Measurements from ENCODE around the gene MAFG.
"Not testable (repeated sequence)": the region's sequence is repeated elsewhere in the genome, so short reads cannot be mapped to it uniquely, and the experiment has no call there.

Gene MAFG

DNA sequence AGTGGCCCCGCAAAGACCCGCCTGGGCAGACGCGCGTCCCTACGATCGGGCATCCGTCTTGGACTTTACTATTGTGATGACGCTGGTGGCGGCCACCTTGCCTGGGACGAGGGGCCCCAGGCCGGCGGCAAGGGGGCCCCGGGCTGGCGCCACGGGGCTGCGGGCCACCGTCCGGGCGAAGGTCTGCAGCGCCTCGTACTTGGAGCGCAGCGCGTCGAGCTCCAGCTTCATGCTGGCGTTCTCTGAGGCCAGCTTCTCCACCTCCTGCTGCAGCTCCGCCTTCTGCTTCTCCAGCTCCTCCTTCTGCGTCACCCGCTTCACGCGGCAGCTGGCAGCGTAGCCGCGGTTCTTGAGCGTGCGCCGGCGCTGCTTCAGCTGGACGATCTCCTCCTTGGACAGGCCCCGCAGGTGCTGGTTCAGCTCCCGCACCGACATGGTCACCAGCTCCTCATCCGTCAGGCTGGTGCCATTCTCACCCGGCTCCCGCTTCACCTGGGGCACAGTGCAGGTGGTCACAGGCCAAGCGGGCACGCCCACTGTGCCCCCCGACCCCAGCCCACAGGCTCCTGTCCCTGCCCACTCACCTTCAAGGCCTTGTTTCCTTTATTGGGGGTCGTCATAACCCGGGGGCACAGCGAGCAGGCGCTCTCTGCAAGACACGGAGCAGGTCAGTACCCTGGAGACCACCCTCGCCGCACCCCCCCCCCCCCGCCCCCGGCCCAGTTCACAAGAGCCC lies 4.8 kb downstream of the MAFG start:
- DNase-seq = no peak

DNA sequence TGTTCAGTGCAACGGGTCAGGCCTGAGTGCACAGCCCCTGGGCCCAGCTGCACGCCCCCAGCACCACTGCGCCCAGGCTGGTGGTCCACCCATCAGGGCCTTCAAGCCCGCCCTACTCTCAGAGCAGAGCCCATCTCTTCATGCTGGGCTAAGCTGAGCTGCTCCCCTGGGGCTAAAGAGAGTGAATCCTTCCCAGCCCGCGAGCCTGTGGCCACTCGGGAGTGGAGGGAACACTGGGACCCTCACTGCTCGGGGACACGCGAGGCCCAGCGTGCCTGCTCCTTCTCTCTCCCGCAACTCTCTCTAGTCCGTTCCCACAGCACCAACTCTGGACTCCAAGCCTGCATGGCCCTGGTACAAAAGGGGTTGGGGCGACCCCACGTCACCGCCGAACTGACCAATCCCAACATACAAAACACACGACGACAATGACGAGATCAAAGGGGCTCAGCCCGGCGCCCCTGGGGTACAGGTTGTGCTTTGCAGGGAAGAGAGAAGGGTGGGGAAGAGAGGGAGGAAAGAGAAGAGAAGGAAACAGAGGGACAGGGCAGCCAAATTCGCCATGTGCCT lies 5.5 kb downstream of the MAFG start:
- DNase-seq = no peak

DNA sequence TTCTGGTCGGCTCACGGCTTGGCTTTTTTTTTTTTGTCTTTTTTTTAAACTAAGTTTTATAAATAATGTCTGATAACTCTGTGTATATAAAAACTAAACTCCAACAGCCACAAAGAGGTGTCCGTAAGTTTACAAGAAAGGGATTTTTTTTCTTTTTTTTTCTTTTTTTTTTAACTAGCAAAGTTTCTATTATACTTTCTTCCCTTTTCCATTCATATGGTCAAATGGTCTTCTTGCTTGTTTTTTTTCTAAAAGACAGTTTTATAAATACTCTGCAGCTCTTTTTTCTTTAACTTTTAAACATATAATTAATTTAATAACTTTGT lies 6.0 kb downstream of the MAFG start:
- DNase-seq = no peak

DNA sequence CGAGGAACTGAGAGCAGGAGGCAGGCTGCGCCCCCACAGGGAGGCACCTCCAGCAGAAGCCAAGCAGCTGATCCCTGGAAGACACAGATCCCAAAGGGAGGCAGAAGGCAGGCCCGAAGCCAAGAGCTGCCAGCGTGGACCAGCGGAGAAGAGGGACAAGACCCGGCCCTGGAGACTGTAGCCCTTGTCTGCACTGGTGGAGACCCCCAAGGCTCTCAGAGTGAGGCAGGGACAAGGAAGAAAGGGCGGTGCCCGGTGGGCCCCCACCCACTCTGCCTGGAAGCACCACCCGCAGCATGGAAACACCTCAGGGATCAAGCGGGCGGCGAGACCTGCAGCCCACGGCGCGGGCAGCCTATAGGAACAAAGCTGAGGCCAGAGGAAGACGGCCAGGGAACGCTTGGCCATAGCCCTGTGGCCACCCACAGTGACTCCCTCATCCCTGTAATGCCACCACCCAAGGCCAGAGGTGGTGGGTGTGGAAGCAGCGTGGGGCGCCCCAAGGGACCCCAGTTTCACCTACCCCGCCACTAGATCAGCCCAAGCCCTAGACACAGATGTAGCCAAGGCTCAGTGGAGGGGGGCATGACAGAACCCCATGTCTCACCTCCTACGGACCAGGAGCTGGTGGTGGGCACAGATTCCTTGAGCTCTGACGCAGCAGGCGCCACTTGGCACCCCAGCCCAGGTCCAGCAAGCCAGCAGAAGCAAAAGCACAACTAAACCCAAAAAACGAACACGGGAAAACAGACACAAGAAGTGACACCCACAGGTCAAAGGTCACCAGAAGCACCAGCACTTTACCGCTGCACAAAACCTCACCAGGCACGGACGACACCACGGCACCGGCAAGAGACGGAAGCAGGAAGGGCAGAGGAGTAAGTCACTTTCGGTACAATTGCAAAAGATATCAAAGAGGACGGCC lies 6.7 kb downstream of the MAFG start:
- DNase-seq = no peak

- DNase-seq = no peak
Observed at GRCh38 chr17:81918832-81919545, 8.5 kb downstream of the MAFG start.

DNA sequence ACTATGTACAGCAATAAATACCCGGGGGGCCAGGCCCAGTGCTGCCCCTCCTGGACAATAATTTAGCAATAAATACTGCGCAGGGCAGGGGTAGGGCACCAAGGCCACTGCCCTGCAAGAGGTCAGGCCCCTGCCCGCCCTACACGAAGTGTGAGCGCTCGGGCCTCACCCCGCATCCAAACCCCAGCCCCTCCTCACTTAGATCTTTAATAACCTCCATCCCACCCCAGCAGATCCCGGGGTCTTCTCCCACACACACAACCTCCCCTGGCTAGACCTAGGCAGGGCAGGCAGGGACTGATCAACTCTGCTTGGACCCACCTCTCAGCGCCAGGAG lies 9.2 kb downstream of the MAFG start:
- DNase-seq = not testable (repeated sequence)

DNA sequence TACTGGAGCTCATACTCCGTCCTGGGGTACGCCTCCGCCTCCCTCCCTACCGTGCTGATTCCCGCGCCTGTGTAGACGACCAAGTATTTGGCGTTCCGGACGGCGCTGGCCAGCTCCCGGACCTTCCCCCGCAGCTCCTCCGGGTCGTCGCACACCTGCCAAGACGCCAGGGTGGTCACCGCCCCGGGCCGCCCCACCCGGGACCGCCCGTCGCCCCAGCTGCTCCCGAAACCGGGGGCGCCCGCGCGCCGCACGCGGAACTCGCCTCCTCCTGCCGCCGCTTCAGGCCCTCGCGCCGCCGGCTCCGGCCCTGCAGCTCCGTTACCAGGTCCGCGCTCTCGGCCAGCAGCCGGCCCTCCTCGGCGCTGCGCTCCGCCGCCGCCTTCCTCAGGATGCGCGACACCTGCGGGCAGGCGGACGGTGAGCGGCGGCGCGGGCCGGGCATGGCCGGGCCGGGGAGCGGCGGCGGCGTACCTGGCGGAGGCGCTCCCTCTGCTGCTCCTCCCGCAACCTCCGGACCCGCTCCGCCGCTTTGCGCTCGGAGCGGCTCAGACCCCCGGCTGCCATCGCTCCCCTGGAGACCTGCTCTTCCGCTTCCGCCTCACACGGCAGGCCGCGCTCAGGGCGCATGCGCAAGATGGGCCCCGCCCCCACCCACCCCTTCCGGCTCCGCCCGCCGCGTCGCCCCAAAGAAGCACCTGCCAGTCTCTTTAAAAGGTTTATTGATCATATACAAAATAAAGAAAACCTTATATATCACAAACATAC lies 9.8 kb downstream of the MAFG start, which contains the start of gene SIRT7:
Gene SIRT7, minus strand, starts transcription at position 612 of the 768 bp plus-strand sequence. Its CDS starts 45 bp downstream, at position 567.
- peak; percentile 84 for DNase-seq

DNA sequence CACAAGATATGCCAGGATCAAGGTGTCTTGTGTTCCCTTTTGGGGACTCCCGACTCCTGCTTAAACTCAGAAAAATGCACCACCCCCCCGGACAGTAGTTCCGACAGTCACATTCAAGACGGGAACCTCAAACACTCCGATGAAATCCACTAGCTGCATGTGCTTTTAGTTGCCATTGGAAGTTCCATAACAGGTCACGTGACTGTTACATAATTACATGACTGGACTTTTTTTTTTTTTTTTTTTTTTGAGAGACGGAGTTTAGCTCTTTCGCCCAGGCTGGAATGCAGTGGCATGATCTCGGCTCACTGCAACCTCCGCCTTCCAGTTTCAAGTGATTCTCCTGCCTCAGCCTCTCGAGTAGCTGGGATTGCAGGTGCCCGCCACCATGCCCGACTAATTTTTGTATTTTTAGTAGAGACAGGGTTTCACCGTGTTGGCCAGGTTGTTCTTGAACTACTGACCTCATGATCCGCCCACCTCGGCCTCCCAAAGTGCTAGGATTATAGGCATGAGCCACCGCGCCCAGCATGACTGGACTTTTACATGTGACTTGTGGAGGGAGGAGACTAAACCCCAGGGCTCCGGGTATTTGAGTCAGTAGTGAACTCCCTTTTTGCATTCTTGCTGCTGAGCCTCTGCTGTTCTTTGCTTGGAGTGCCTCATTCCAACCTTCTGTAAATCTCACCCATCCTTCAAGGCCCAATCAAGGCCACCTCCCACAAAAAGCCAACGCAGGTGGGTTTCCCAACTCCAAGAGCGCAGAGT lies 11.1 kb downstream of the MAFG start:
- DNase-seq = no peak

- DNase-seq = no peak
Observed at GRCh38 chr17:81915331-81915730, 12.2 kb downstream of the MAFG start.

DNA sequence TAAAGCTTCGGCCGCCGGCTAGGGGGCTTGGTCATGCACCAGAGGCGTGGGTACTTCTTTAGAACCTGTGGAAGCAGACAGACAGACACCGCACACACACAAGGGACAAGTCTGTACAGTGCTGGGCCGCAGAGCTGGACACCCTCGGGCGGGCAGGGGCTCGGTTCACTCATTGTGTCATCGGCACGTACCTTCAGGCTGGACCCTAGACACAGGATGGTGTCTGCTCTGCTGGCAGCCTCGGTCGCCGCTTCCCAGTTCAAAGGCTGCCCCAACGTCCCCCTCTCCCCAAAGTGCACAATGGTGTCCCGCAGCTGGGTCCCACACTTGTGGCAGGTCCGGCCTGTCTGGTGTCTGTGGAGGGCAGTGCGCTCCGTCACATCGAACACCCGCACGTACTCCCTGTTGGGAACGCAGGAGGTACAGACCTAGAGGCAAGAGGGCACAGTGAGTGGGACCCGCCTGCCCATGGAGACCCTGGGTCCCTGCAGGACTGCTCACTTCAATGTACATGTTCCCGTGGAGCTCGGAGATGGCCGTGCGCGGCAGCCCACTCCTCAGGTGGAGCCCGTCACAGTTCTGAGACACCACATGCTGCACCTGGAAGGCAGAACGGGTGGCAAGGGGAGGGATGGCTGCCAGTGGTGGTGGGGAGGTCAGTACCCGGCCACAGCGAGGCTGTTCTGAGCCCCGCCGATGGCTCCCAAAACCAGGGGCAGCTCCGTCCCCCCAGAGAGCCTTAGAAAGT lies 13.3 kb downstream of the MAFG start:
- DNase-seq = no peak

GRCh38 chr17:81913394-81914102 lies 14.0 kb downstream of the MAFG start:
- no peak for DNase-seq

DNA sequence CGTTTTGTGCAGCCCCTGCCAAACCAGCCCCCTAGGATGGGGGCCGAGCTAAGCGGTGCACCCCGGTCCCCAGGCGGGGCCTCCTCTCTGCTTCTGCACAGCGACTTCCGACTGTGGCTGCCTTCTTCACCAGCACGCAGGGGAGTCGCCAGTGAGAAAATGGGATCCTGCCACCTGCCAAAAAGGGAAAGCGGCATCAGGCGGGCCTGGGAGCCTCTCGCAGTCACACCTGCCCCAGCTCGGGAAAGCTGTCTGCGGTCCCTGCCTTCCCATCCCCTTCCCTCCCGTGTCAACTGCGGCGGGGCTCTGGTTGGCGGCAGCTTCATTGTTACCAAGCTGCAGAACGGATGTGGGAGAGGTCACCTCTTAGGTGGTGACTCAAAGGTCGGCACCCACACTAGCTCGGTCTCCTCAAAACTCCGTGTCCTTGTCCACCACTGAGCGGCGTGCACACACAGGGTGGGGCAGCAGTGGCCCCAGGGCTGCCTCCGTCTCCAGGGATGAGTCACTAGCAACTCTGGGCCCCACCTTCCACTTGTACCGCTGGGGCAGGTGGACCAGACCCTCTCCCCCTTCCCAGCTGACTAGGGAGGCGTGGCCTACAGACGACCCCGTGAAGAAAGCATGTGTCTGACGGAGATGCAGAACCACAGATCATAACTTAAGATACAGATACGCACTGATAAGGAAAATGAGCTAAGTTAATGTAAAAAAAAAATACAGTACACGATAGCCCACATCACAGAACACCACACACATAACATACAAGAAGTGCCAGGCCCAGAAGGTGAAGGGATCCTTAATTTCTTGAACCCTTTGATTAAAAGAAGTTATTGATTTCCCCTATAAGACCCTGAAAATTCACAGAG lies 14.9 kb downstream of the MAFG start:
- no peak for DNase-seq

DNA sequence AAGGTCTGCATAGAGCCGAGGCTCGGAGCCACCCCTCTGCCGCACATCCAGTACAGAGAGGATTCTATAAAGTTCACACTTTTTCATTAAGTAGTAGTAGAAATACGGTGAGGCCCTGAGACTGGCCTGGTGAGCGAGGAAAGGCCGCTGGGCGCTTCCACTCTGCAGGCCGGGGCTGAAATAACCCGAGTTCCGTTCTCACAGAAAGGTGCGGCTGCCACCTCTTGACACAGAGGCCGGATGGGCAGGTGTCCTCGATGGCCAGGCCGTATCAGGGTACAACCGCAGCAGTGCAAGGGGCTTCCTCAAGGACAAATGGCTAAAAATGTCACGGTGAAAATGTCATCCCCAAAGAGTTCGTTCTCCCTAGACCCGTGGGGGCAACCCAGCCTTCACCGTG lies 15.6 kb downstream of the MAFG start:
- DNase-seq = no peak

- DNase-seq = peak; percentile 93
Observed at GRCh38 chr17:81911277-81911961, 16.1 kb downstream of the MAFG start, which contains the start of gene PCYT2. Gene PCYT2 (minus strand): TSS chr17:81911399. CDS start chr17:81911355, 44 bp downstream.

DNA sequence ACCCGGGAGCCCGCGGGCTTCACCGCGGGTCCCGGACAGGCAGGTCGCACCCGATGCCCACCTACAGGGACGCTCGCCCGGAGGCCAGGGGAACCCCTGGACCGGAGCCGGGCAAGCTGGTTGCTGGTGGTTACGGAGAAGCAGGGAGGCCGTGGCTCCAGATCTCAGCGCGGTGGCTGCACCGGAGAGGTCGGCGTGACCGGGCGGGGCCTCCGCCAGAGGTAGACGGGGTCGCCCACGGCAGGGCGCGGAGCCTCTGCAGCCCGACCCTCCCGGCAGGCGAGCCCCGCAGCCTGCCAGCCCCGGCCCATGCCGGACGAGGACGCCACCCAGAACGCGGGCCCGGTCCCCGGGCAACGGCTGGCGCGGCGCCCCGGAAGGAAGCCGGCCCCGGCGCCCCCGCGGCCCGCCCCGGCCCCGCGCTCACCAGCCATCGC lies 16.7 kb downstream of the MAFG start:
- DNase-seq = peak; percentile 45

- DNase-seq = no peak
Observed at GRCh38 chr17:81909966-81910839, 17.3 kb downstream of the MAFG start.

- no peak for DNase-seq
Observed at GRCh38 chr17:81909231-81909630, 18.3 kb downstream of the MAFG start.

Measured in stimulated activated CD8-positive, alpha-beta memory T cell treated with anti-CD3 and anti-CD28 coated beads, Interleukin-4, amount 100 ng/mL, for 48 hours (primary cell).